ENCODE results near the gene ITPR1.
A peak's percentile ranks its signal among the peaks of the same experiment; 100 is the strongest.

ITPR1 gene

GRCh38 chr3:4721511-4721911, 228.4 kb downstream of the ITPR1 start:
- no peak overlapping the region for H3K4me3 ChIP-seq (replicated peaks; ENCODE audit: insufficient read depth, low read length)
- H3K27ac ChIP-seq (replicated peaks) = no peak overlapping the region
- no peak for DNase-seq (ENCODE audit: low read depth in 1 of 2, low spot score in 1 of 2)
- TF ChIP-seq REST (IDR thresholded peaks at IDR 0.05; ENCODE audit: insufficient replicate concordance, low read depth) = no peak
- TF ChIP-seq CTCF (IDR thresholded peaks at IDR 0.05; ENCODE audit: insufficient read depth, low read length) = no peak
- no peak for TF ChIP-seq SPI1 (IDR thresholded peaks at IDR 0.05; ENCODE audit: borderline replicate concordance, low read depth)
- no peak for TF ChIP-seq GABPA (IDR thresholded peaks at IDR 0.05; ENCODE audit: low read depth)
- TF ChIP-seq POLR2AphosphoS5 (IDR thresholded peaks at IDR 0.05; ENCODE audit: low read depth) = no peak
- no peaks in the 10 kb centered on the region for H3K27me3 ChIP-seq (ENCODE audit: insufficient read depth, poor library complexity, severe bottlenecking)

- peak; percentile 16 to 69 for DNase-seq (ENCODE audit: low read depth in 1 of 2, low spot score in 1 of 2)
- Histone ChIP-seq H3K27ac (replicated peaks) (peak overlapping the region; percentile 35; the same call in 1 of the 2 replicates), H3K4me3 (replicated peaks; ENCODE audit: insufficient read depth, low read length) (no peak overlapping the region), H3K27me3 (ENCODE audit: insufficient read depth, poor library complexity, severe bottlenecking) (no peaks in the 10 kb centered on the region)
- TF ChIP-seq CTCF (IDR thresholded peaks at IDR 0.05; ENCODE audit: insufficient read depth, low read length) (no peak), GABPA (IDR thresholded peaks at IDR 0.05; ENCODE audit: low read depth) (no peak), SPI1 (IDR thresholded peaks at IDR 0.05; ENCODE audit: borderline replicate concordance, low read depth) (no peak), REST (IDR thresholded peaks at IDR 0.05; ENCODE audit: insufficient replicate concordance, low read depth) (no peak), POLR2AphosphoS5 (IDR thresholded peaks at IDR 0.05; ENCODE audit: low read depth) (no peak)
Observed at GRCh38 chr3:4722103-4722502, 229.0 kb downstream of the ITPR1 start.

DNA sequence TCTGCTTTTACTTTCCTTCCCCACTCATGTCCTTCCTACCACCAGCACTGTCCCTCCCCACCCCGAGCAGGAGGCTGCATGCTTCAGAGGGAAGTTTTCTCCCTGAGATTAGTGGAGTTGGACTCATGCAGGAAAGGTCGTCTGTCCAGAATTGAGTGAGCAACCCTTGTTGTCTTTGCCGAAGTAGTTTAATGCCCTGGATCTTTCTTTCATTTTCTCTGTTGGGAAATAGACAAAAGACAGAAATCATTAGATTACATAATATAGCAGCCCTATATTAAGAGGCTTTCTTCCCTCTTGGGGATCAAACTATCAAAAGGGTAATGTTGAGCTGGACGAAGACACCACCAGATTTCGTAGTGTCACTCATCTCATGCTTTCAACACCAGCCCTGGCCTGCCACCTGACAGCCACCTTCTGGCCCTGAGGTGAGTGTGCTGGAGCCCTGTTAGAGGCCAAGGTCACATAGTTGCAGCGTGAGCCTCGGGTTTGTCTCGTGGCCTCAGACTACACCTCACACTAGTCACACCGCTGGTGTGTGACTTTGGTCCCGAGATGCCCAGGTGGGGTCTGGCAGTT, 231.0 kb downstream of the ITPR1 start:
- H3K27me3 ChIP-seq (ENCODE audit: insufficient read depth, poor library complexity, severe bottlenecking) = no peaks in the 10 kb centered on the region
- no peak overlapping the region for H3K4me3 ChIP-seq (replicated peaks; ENCODE audit: insufficient read depth, low read length)
- no peak for DNase-seq (ENCODE audit: low read depth in 1 of 2, low spot score in 1 of 2)
- TF ChIP-seq GABPA (IDR thresholded peaks at IDR 0.05; ENCODE audit: low read depth) = no peak
- TF ChIP-seq CTCF (IDR thresholded peaks at IDR 0.05; ENCODE audit: insufficient read depth, low read length) = no peak
- no peak for TF ChIP-seq REST (IDR thresholded peaks at IDR 0.05; ENCODE audit: insufficient replicate concordance, low read depth)
- no peak for TF ChIP-seq SPI1 (IDR thresholded peaks at IDR 0.05; ENCODE audit: borderline replicate concordance, low read depth)
- no peak for TF ChIP-seq POLR2AphosphoS5 (IDR thresholded peaks at IDR 0.05; ENCODE audit: low read depth)
- H3K27ac ChIP-seq (replicated peaks) = no peak overlapping the region

Measured in HL-60 (cell line).